A549 (cell line): ENCODE results near the gene TMEM132D. TPM values are rescaled to one million over a fixed set of nuclear protein-coding genes. Genes with fewer than 3 reads are reported as not detected.

ENCODE experiments used
- ATAC-seq, 2 experiments: fragments of 200-7000 bp in 1 of 2; fragments of >200 bp in 1 of 2; cut with Nextera tagmentation in 1 of 2; cut with Tn5 transposase in 1 of 2; 3 replicates each; pipeline versions ENCODE4 v1.8.0 to v1.9.1; 2018 to 2020; ENCODE audit warnings: mild to moderate bottlenecking in 1 of 2, moderate library complexity in 1 of 2
- CTCF ChIA-PET: fragments of 300-600 bp; sonication (Branson Sonifier 250); formaldehyde crosslinking; extraction: SDS; loops from one replicate; lab custom pipeline; 2021; ENCODE audit warnings: antibody characterized with exemption, inconsistent platforms; lab: Yijun Ruan, JAX
- POLR2A ChIA-PET: fragments of 350-600 bp; formaldehyde crosslinking; extraction: SDS; loops from one replicate; lab custom pipeline; 2021; ENCODE audit warnings: antibody characterized with exemption, inconsistent platforms; lab: Yijun Ruan, JAX
- DNase-seq, 2 experiments: peaks; one replicate each; pipeline versions ENCODE4 v3.0.0 to v3.0.0-alpha.2; 2011 to 2016; ENCODE audit warnings: low read depth in 1 of 2, low spot score in 1 of 2
- FAIRE-seq: peaks from 2 replicates; lab custom pipeline; 2011; peaks lifted over from hg19 to GRCh38; lab: Jason Lieb, UNC
- H3K27ac ChIP-seq, 2 experiments: fragments of >200 bp; sonication (Bioruptor Twin); formaldehyde crosslinking; 3 replicates each; pipeline ENCODE4 v1.5.1; 2016 to 2017
- H3K4me1 ChIP-seq: fragments of >200 bp; sonication (Bioruptor Twin); formaldehyde crosslinking; 3 replicates; pipeline ENCODE4 v1.6.1; 2016
- H3K4me2 ChIP-seq: fragments of >200 bp; sonication (Bioruptor Twin); formaldehyde crosslinking; 3 replicates; pipeline ENCODE4 v1.6.1; 2016
- H3K4me3 ChIP-seq: fragments of >200 bp; sonication (Bioruptor Twin); formaldehyde crosslinking; 3 replicates; pipeline ENCODE4 v1.5.1; 2016
- H3K9me3 ChIP-seq: fragments of >200 bp; sonication (Bioruptor Twin); formaldehyde crosslinking; 3 replicates; pipeline ENCODE4 v1.6.1; 2016
- BHLHE40 ChIP-seq: IDR thresholded peaks from 2 replicates; pipeline ENCODE4 v1.6.1; 2012; ENCODE audit warnings: low read depth, low read length, inconsistent platforms
- CBX2 ChIP-seq: fragments of 200-600 bp; sonication (generic); IDR thresholded peaks from 2 replicates; pipeline ENCODE4 v1.6.1; 2016; ENCODE audit warnings: low read depth, mild to moderate bottlenecking, borderline replicate concordance
- CBX8 ChIP-seq: fragments of 200-600 bp; sonication (generic); IDR thresholded peaks from 2 replicates; pipeline ENCODE4 v1.6.1; 2016
- CHD2 ChIP-seq: fragments of 150-350 bp; IDR thresholded peaks from 2 replicates; pipeline ENCODE4 v1.6.1; 2014; ENCODE audit warnings: low read length; ENCODE audit not compliant: partially characterized antibody
- CHD4 ChIP-seq: fragments of 200-600 bp; sonication (generic); IDR thresholded peaks from 2 replicates; pipeline ENCODE4 v1.6.1; 2016; ENCODE audit warnings: antibody characterized with exemption, mild to moderate bottlenecking, borderline replicate concordance
- ELK1 ChIP-seq: fragments of 150-350 bp; IDR thresholded peaks from 2 replicates; pipeline ENCODE4 v1.6.1; 2014; ENCODE audit warnings: low read depth, mild to moderate bottlenecking, low read length
- FOSB ChIP-seq: fragments of 250-450 bp; sonication (Bioruptor Pico); IDR thresholded peaks from 2 replicates; pipeline ENCODE4 v1.5.0; 2020; ENCODE audit warnings: mild to moderate bottlenecking, moderate library complexity
- FOXS1 ChIP-seq: fragments of 250-450 bp; sonication (Bioruptor Pico); IDR thresholded peaks from 2 replicates; pipeline ENCODE4 v1.5.0; 2020; ENCODE audit warnings: mild to moderate bottlenecking, moderate library complexity
- HDAC2 ChIP-seq: fragments of 200-600 bp; sonication (generic); IDR thresholded peaks from 2 replicates; pipeline ENCODE4 v1.6.1; 2016
- HES2 ChIP-seq: fragments of >200 bp; sonication (Bioruptor Twin); formaldehyde crosslinking; IDR thresholded peaks from 2 replicates; pipeline ENCODE4 v1.6.1; 2016
- HOXB13 ChIP-seq: fragments of 250-450 bp; sonication (Bioruptor Pico); IDR thresholded peaks from 2 replicates; pipeline ENCODE4 v1.5.0; 2020; ENCODE audit warnings: low read depth, mild to moderate bottlenecking, moderate library complexity
- JUN ChIP-seq, 2 experiments: fragments of >200 bp; sonication (Bioruptor Twin); formaldehyde crosslinking; IDR thresholded peaks; 2 replicates in 1 of 2; 3 replicates in 1 of 2; pipeline ENCODE4 v1.6.1; 2016 to 2017
- JUNB ChIP-seq: fragments of >200 bp; sonication (Bioruptor Twin); formaldehyde crosslinking; IDR thresholded peaks from 2 replicates; pipeline ENCODE4 v1.6.1; 2016
- MAZ ChIP-seq: fragments of 150-350 bp; IDR thresholded peaks from 2 replicates; pipeline ENCODE4 v1.6.1; 2014; ENCODE audit warnings: antibody characterized with exemption, low read depth, low read length, borderline replicate concordance
- MYC ChIP-seq: IDR thresholded peaks from 2 replicates; pipeline ENCODE4 v1.6.1; 2012; ENCODE audit warnings: mild to moderate bottlenecking, inconsistent platforms, low read length, improper control_type of control experiment, borderline replicate concordance
- NFE2L2 ChIP-seq: fragments of 150-350 bp; conservative IDR thresholded peaks from 2 replicates; pipeline ENCODE4 v1.6.1; 2014; ENCODE audit warnings: low read length
- NR3C1 ChIP-seq: fragments of >200 bp; sonication (Bioruptor Twin); formaldehyde crosslinking; IDR thresholded peaks from 3 replicates; pipeline ENCODE4 v1.6.1; 2017
- POLR2A ChIP-seq: IDR thresholded peaks from 2 replicates; pipeline ENCODE4 v1.6.1; 2012; ENCODE audit warnings: mild to moderate bottlenecking, low read length
- POLR2AphosphoS2 ChIP-seq: conservative IDR thresholded peaks from 2 replicates; pipeline ENCODE4 v1.6.1; 2012; ENCODE audit warnings: low read length, improper control_type of control experiment, inconsistent platforms
- RAD21 ChIP-seq, 2 experiments: fragments of >200 bp in 1 of 2; sonication (Bioruptor Twin) in 1 of 2; formaldehyde crosslinking in 1 of 2; IDR thresholded peaks in 1 of 2; conservative IDR thresholded peaks in 1 of 2; 2 replicates in 1 of 2; 3 replicates in 1 of 2; pipeline ENCODE4 v1.6.1; 2012 to 2018; ENCODE audit warnings: inconsistent platforms in 1 of 2
- RARB ChIP-seq: fragments of 250-450 bp; sonication (Bioruptor Pico); IDR thresholded peaks from 2 replicates; pipeline ENCODE4 v1.8.0; 2021; ENCODE audit warnings: mild to moderate bottlenecking, moderate library complexity
- TP53 ChIP-seq: fragments of 250-450 bp; sonication (Bioruptor Pico); IDR thresholded peaks from 2 replicates; pipeline ENCODE4 v1.5.0; 2021; ENCODE audit warnings: mild to moderate bottlenecking, moderate library complexity
- ZNF302 ChIP-seq: fragments of 250-450 bp; sonication (Bioruptor Pico); IDR thresholded peaks from 2 replicates; pipeline ENCODE4 v1.9.0; 2021; ENCODE audit warnings: inconsistent platforms, mild to moderate bottlenecking, moderate library complexity
- ZSCAN20 ChIP-seq: fragments of 250-450 bp; sonication (Bioruptor Pico); IDR thresholded peaks from 2 replicates; pipeline ENCODE4 v1.8.0; 2022; ENCODE audit warnings: mild to moderate bottlenecking, moderate library complexity
- WGBS: methylation state at CpG from one replicate; pipeline ENCODE4 v1.1.6; 2017; ENCODE audit errors: missing lambda C conversion rate; 5-methylcytosine and 5-hydroxymethylcytosine counted together
- polyA plus RNA-seq, 4 experiments: library from polyadenylated mRNA; depleted of rRNA in 3 of 4; stranded (reverse); fragments of >200 nt; fragmentation: RNase III in 1 of 4; extraction: RNeasy Plus Mini Kit Qiagen cat#74134 plus additional on column Dnase treatment in 1 of 4; gene quantifications; 2 replicates in 3 of 4; 3 replicates in 1 of 4; pipeline ENCODE4 v1.2.3, GENCODE V29; 2011 to 2017

The TMEM132D gene
- polyA plus RNA-seq, 2 of the 4 experiments (the other 2 are of a cell fraction), result not detected

GRCh38 chr12:129538137-129538536, 365.7 kb downstream of the TMEM132D start:
- ATAC-seq, result no peak
- TF ChIP-seq HES2 (no peak), TP53 (no peak), JUNB (no peak), HDAC2 (no peak), ZSCAN20 (CRISPR knock-in tag) (no peak)
- 5% methylated on average over 3 of the region's 3 CpGs for WGBS
- no peak for DNase-seq
- no peak overlapping the region for H3K27ac ChIP-seq
- no peak overlapping the region for H3K4me3 ChIP-seq
- H3K4me1 ChIP-seq, result no peaks in the 10 kb centered on the region
- no peak overlapping the region for H3K4me2 ChIP-seq
- FAIRE-seq, result no peak
- H3K9me3 ChIP-seq, result 0 out of 3 replicates have a peak, but pooled peaks cover 3% of the 10 kb centered on the region
- ChIA-PET POLR2A (no interaction called here), CTCF (no interaction called here)

- H3K9me3 ChIP-seq, result 0 out of 3 replicates have a peak, but pooled peaks cover 3% of the 10 kb centered on the region
- no peak for FAIRE-seq
- ChIA-PET POLR2A (no interaction called here), CTCF (no interaction called here)
- ATAC-seq, result no peak
- DNase-seq, result no peak
- no peak overlapping the region for H3K27ac ChIP-seq
- 10% methylated on average over 3 of the region's 3 CpGs for WGBS
- no peaks in the 10 kb centered on the region for H3K4me1 ChIP-seq
- no peak overlapping the region for H3K4me2 ChIP-seq
- TF ChIP-seq FOSB (no peak), NR3C1 (no peak), MAZ (no peak), ELK1 (no peak), POLR2A (no peak), FOXS1 (CRISPR knock-in tag) (no peak), CHD2 (no peak), BHLHE40 (no peak)
- H3K4me3 ChIP-seq, result no peak overlapping the region
Observed at GRCh38 chr12:129534966-129535750, 368.7 kb downstream of the TMEM132D start.

- no peak for FAIRE-seq
- no peak for ATAC-seq
- H3K4me3 ChIP-seq, result no peak overlapping the region
- TF ChIP-seq POLR2A, result no peak
- no peak for TF ChIP-seq CBX2
- no peak for TF ChIP-seq RARB (CRISPR knock-in tag)
- no peak for TF ChIP-seq CHD4
- TF ChIP-seq, all 56 proteins: peak for 0
- Histone ChIP-seq H3K9me3 (no peaks in the 10 kb centered on the region), H3K4me2 (no peak overlapping the region), H3K27ac (no peak overlapping the region), H3K4me1 (no peaks in the 10 kb centered on the region)
- 17% methylated on average over 17 of the region's 17 CpGs for WGBS
- ChIA-PET POLR2A (no interaction called here), CTCF (no interaction called here)
- no peak for DNase-seq
Observed at GRCh38 chr12:129532707-129533499, 370.9 kb downstream of the TMEM132D start.

- ATAC-seq (no peak), DNase-seq (no peak), FAIRE-seq (no peak)
- H3K9me3 ChIP-seq, result no peaks in the 10 kb centered on the region
- TF ChIP-seq TP53 (no peak), RAD21 (conservative IDR thresholded peaks at IDR 0.05 in 1 of 2, IDR thresholded peaks at IDR 0.05 in 1 of 2) (no peak), MAZ (no peak), NFE2L2 (no peak), JUN (IDR thresholded peaks at IDR 0.05) (no peak), POLR2AphosphoS2 (no peak), CBX8 (no peak), HOXB13 (CRISPR knock-in tag) (no peak), ZNF302 (CRISPR knock-in tag) (no peak), MYC (no peak)
- CTCF ChIA-PET, result no interaction called here
- no peak overlapping the region for H3K27ac ChIP-seq
- WGBS, result 8% methylated on average over 7 of the region's 7 CpGs
- POLR2A ChIA-PET, result no interaction called here
- H3K4me1 ChIP-seq, result no peaks in the 10 kb centered on the region
- H3K4me2 ChIP-seq, result no peak overlapping the region
- no peak overlapping the region for H3K4me3 ChIP-seq
Observed at GRCh38 chr12:129532082-129532481, 371.7 kb downstream of the TMEM132D start.
